OCI-LY7 (cell line): ENCODE results near the gene FAM217A. TPM values are rescaled to one million over a fixed set of nuclear protein-coding genes. Genes with fewer than 3 reads are reported as not detected.

Source experiments
- BruUV-seq: library from RNA; stranded (reverse); fragments of 400-500 nt; replicated peaks from 2 replicates; lab custom pipeline; 2021; lab: Mats Ljungman, UMichigan
- CTCF ChIA-PET: fragments of 300-600 bp; sonication (Branson Sonifier 250); formaldehyde crosslinking; loops from one replicate; lab custom pipeline; 2022; ENCODE audit warnings: antibody characterized with exemption; ENCODE audit not compliant: unreplicated experiment; lab: Charles Lee
- POLR2A ChIA-PET: fragments of 300-600 bp; sonication (Branson Sonifier 250); formaldehyde crosslinking; loops from one replicate; lab custom pipeline; 2022; ENCODE audit warnings: antibody characterized with exemption; lab: Charles Lee
- DNase-seq: peaks from one replicate; pipeline ENCODE4 v3.0.0-alpha.2; 2015; ENCODE audit warnings: low spot score
- H2AFZ ChIP-seq: fragments of 200-600 bp; sonication (generic), shearing (Covaris generic); 2 replicates; pipeline ENCODE4 v1.6.1; 2014; ENCODE audit warnings: mild to moderate bottlenecking, antibody characterized with exemption, low read length, moderate library complexity
- H3K27ac ChIP-seq: fragments of 200-600 bp; sonication (generic); 2 replicates; pipeline ENCODE4 v1.5.1; 2014; ENCODE audit warnings: mixed run types, low read depth, mild to moderate bottlenecking, moderate library complexity, low read length, inconsistent platforms; ENCODE audit not compliant: poor library complexity, severe bottlenecking
- H3K36me3 ChIP-seq: fragments of 200-600 bp; sonication (generic); 2 replicates; pipeline ENCODE4 v1.6.1; 2014; ENCODE audit warnings: mild to moderate bottlenecking, antibody characterized with exemption, low read length, moderate library complexity, mixed read lengths; ENCODE audit not compliant: insufficient read depth
- H3K4me1 ChIP-seq: fragments of 200-600 bp; sonication (generic); 2 replicates; pipeline ENCODE4 v1.5.1; 2014; ENCODE audit warnings: mild to moderate bottlenecking, low read length; ENCODE audit not compliant: insufficient read depth, poor library complexity, severe bottlenecking
- H3K4me2 ChIP-seq: fragments of 200-600 bp; sonication (generic); 2 replicates; pipeline ENCODE4 v1.6.1; 2014; ENCODE audit warnings: mild to moderate bottlenecking, low read length
- H3K4me3 ChIP-seq: fragments of 200-600 bp; sonication (generic); 2 replicates; pipeline ENCODE4 v1.5.1; 2014; ENCODE audit warnings: mild to moderate bottlenecking, low read depth, low read length; ENCODE audit not compliant: poor library complexity, severe bottlenecking
- H3K79me2 ChIP-seq: fragments of 200-600 bp; sonication (generic); 2 replicates; pipeline ENCODE4 v1.6.1; 2016; ENCODE audit warnings: low read depth, mild to moderate bottlenecking, low read length, moderate library complexity, mixed read lengths; ENCODE audit not compliant: insufficient read depth
- H3K9me2 ChIP-seq: fragments of 200-600 bp; sonication (generic); 2 replicates; pipeline ENCODE4 v1.6.1; 2016; ENCODE audit warnings: mild to moderate bottlenecking, low read length, mixed read lengths; ENCODE audit not compliant: insufficient read depth
- H3K9me3 ChIP-seq: fragments of 200-600 bp; sonication (generic); 2 replicates; pipeline ENCODE4 v1.6.1; 2014; ENCODE audit warnings: mild to moderate bottlenecking, mixed run types, low read length, mixed read lengths
- H4K20me1 ChIP-seq: fragments of 200-600 bp; sonication (generic); 2 replicates; pipeline ENCODE4 v1.6.1; 2014; ENCODE audit warnings: mild to moderate bottlenecking, antibody characterized with exemption, low read length, moderate library complexity, mixed read lengths; ENCODE audit not compliant: insufficient read depth
- EZH2phosphoT487 ChIP-seq: fragments of 200-600 bp; sonication (generic); IDR thresholded peaks from 2 replicates; pipeline ENCODE4 v1.6.1; 2018; ENCODE audit warnings: low read depth, borderline replicate concordance, mild to moderate bottlenecking, mixed run types, antibody characterized with exemption, low read length, moderate library complexity, mixed read lengths
- intact Hi-C: fragments of 100-400 bp; cut with micrococcal nuclease; formaldehyde crosslinking; loops from one replicate; pipeline ENCODE4 v1.10.0; 2022; ENCODE audit not compliant: unreplicated experiment
- total RNA-seq, 2 experiments: library from RNA; depleted of rRNA in 1 of 2; stranded (reverse); fragments of >200 nt in 1 of 2; shearing (Covaris generic) in 1 of 2; gene quantifications; 2 replicates each; pipeline ENCODE4 v1.2.3, GENCODE V29; 2014 to 2022
- TF ChIP-seq, protein P1 (sequence below): fragments of 200-600 bp; sonication (generic); conservative IDR thresholded peaks from 2 replicates; pipeline ENCODE4 v1.5.1; 2014; ENCODE audit warnings: mild to moderate bottlenecking, antibody characterized with exemption, low read length, moderate library complexity, mixed read lengths

FAM217A gene
- total RNA-seq, 2 experiments from 2014 or later, result not detected

DNA sequence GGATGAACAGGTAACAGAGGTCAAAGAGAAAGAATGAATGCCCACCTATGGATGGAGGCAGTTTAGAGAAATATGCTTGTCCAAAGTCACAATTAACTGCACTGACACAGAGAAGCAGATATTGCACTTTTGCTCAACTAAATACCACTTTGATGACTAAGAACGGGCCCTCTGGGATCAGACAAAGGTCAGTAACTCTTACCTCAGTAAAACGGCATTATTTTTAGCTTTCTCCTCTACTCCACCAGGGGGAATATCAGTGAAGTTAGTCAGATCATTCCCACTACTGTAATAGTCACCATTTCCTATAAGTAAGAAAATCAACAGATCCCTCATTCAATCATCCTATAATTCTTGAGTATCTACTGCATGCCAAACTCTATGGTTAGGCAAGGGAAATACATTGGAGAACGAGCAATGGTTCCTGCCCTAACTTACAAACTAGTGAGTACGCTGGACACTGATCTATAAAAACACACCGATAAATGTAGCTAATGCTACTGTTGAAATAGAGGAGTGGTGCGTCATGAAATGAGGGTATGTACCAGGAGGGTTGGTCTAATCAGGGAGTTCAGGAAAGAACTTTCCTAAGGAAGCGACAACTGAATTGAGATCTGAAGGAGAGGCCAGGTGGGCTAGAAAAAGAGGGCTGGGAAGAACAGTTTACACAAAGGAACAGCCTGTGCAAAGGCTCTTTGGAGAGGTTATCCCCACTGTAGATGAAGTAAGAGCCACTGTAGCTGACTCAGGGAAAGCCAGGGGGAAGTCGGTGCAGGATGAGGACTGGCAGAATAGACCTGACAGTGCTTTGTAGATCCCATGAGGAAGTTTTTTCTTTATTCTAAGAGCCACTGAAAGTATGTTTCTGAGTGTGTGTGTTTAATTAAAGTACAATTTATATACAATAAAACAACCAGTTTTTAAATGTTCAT is 47.3 kb upstream of the FAM217A start:
- POLR2A ChIA-PET, result interaction anchor here (0.5 kb wide), 1 partner anchor 281 kb away, joined by 3 read pairs; no protein-coding TSS in a partner anchor
- CTCF ChIA-PET, result no interaction called here
- H3K4me1 ChIP-seq, result no peaks in the 10 kb centered on the region
- no TSS peak for BruUV-seq
- H2AFZ ChIP-seq, result no peak overlapping the region
- DNase-seq, result no peak
- H3K36me3 ChIP-seq, result peaks cover 90% of the 10 kb centered on the region
- no peaks in the 10 kb centered on the region for H3K79me2 ChIP-seq
- no peak overlapping the region for H3K4me3 ChIP-seq
- TF ChIP-seq, protein P1, sequence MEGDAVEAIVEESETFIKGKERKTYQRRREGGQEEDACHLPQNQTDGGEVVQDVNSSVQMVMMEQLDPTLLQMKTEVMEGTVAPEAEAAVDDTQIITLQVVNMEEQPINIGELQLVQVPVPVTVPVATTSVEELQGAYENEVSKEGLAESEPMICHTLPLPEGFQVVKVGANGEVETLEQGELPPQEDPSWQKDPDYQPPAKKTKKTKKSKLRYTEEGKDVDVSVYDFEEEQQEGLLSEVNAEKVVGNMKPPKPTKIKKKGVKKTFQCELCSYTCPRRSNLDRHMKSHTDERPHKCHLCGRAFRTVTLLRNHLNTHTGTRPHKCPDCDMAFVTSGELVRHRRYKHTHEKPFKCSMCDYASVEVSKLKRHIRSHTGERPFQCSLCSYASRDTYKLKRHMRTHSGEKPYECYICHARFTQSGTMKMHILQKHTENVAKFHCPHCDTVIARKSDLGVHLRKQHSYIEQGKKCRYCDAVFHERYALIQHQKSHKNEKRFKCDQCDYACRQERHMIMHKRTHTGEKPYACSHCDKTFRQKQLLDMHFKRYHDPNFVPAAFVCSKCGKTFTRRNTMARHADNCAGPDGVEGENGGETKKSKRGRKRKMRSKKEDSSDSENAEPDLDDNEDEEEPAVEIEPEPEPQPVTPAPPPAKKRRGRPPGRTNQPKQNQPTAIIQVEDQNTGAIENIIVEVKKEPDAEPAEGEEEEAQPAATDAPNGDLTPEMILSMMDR, result no peak
- TF ChIP-seq EZH2phosphoT487, result no peak
- intact Hi-C loops, result no loop called here
- no peaks in the 10 kb centered on the region for H4K20me1 ChIP-seq
- no peak overlapping the region for H3K27ac ChIP-seq
- H3K4me2 ChIP-seq, result no peak overlapping the region
- no peaks in the 10 kb centered on the region for H3K9me2 ChIP-seq
- H3K9me3 ChIP-seq, result peaks cover 14% of the 10 kb centered on the region; the same call in 1 of the 2 replicates

DNA sequence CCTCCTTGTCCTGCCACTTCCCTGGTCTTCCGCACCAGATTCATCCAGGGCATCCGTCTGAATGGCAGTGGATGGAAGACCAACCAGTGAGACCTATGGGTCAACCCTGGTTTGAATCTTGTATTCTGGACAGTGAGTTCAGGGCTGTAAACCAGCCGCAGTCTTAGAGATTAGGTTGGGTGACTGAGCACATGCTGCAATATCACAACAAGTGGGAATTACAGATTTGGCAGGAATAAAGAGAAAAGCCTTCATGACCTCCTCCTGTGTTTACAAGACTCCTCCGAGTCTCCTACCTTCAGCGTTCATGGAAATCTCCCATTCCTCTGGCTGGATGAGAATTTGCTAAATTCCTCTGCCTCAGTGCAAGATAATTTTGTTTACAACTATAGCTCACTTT is 46.6 kb upstream of the FAM217A start:
- no peak overlapping the region for H3K4me2 ChIP-seq
- BruUV-seq, result no TSS peak
- no peak for DNase-seq

More for the DNA sequence above, 46.6 kb upstream of the FAM217A start:
- Histone ChIP-seq H3K9me3 (peaks cover 13% of the 10 kb centered on the region; the same call in 1 of the 2 replicates), H3K9me2 (no peaks in the 10 kb centered on the region), H4K20me1 (no peaks in the 10 kb centered on the region), H3K4me3 (no peak overlapping the region), H3K36me3 (peaks cover 90% of the 10 kb centered on the region), H3K27ac (no peak overlapping the region), H2AFZ (no peak overlapping the region), H3K79me2 (no peaks in the 10 kb centered on the region), H3K4me1 (no peaks in the 10 kb centered on the region)
- CTCF ChIA-PET, result no interaction called here
- intact Hi-C loops, result no loop called here
- POLR2A ChIA-PET, result no interaction called here
- TF ChIP-seq EZH2phosphoT487, result no peak
- TF ChIP-seq, protein P1, result no peak
